Uterus (tissue), 4 donors: ENCODE measurements around the gene PDE6A. TPM values are rescaled to one million over a fixed set of nuclear protein-coding genes. Genes with fewer than 3 reads are reported as not detected.

Source experiments
- DNase-seq, 2 donors: peaks; one replicate each; pipeline ENCODE4 v3.0.0-alpha.2; 2019 to 2020
- H3K27ac ChIP-seq, 2 donors: fragments of 200-600 bp; sonication (generic); 1 replicate in 1 of 2; 2 replicates in 1 of 2; pipeline ENCODE4 v1.5.1; 2016 to 2018
- H3K27me3 ChIP-seq, 2 donors: fragments of 200-600 bp; sonication (generic); one replicate each; pipeline ENCODE4 v1.5.1; 2018 to 2019; ENCODE audit warnings: control low read depth in 1 of 2
- H3K36me3 ChIP-seq, 2 donors: fragments of 200-600 bp; sonication (generic); one replicate each; pipeline ENCODE4 v1.5.1; 2019; ENCODE audit warnings: control low read depth in 1 of 2
- H3K4me1 ChIP-seq, 2 donors: fragments of 200-600 bp; sonication (generic); one replicate each; pipeline ENCODE4 v1.5.1; 2018 to 2019; ENCODE audit warnings: control low read depth in 1 of 2
- H3K4me3 ChIP-seq, 2 donors: fragments of 200-600 bp; sonication (generic); 1 replicate in 1 of 2; 2 replicates in 1 of 2; pipeline ENCODE4 v1.5.1; 2018 to 2019; ENCODE audit warnings: mild to moderate bottlenecking in 1 of 2
- H3K9me3 ChIP-seq, 2 donors: fragments of 200-600 bp; sonication (generic); one replicate each; pipeline ENCODE4 v1.5.1; 2019; ENCODE audit warnings: control low read depth in 1 of 2
- CTCF ChIP-seq, 4 experiments: fragments of 200-600 bp in 2 of 4; fragments of 450-650 bp in 2 of 4; sonication (generic) in 2 of 4; IDR thresholded peaks; one replicate each; pipeline ENCODE4 v1.5.1; 2016 to 2019; ENCODE audit warnings: antibody characterized with exemption in 4 of 4, mild to moderate bottlenecking in 2 of 4, moderate library complexity in 1 of 4
- POLR2A ChIP-seq, 2 donors: fragments of 450-650 bp; IDR thresholded peaks; one replicate each; pipeline ENCODE4 v1.6.1; 2016; ENCODE audit warnings: antibody characterized with exemption in 2 of 2, mild to moderate bottlenecking in 1 of 2, moderate library complexity in 1 of 2
- intact Hi-C: fragments of 100-400 bp; cut with DNase I; formaldehyde crosslinking; loops from one replicate; pipeline ENCODE4 v1.15.1; 2023; ENCODE audit warnings: low total_unique reads
- total RNA-seq, 4 donors: library from RNA; depleted of rRNA in 3 of 4; stranded (reverse); fragments of >200 nt in 3 of 4; gene quantifications; one replicate each; pipeline versions ENCODE4 v1.1.0 to v1.2.4, GENCODE V29; 2014 to 2023
- donor health status: DM: yes; HTN: yes; CAD: no.

PDE6A gene
- total RNA-seq, 4 donors from 2014 or later = 0.07 TPM; not detected in 3

- Histone ChIP-seq H3K27ac (no peak overlapping the region), H3K4me1 (no peaks in the 10 kb centered on the region), H3K4me3 (no peak overlapping the region), H3K9me3 (no peaks in the 10 kb centered on the region), H3K27me3 (no peaks in the 10 kb centered on the region), H3K36me3 (no peaks in the 10 kb centered on the region)
- no peak for DNase-seq
- intact Hi-C loops = no loop called here
- TF ChIP-seq POLR2A (IDR thresholded peaks at IDR 0.05) (no peak), CTCF (IDR thresholded peaks at IDR 0.05) (no peak)
These were observed 28.1 kb downstream of the PDE6A start for GRCh38 chr5:149916334-149917072.

GRCh38 chr5:149915392-149916260, 29.0 kb downstream of the PDE6A start:
- intact Hi-C loops = no loop called here
- DNase-seq = no peak
- no peaks in the 10 kb centered on the region for H3K9me3 ChIP-seq
- no peaks in the 10 kb centered on the region for H3K36me3 ChIP-seq
- H3K4me3 ChIP-seq = no peak overlapping the region
- H3K27ac ChIP-seq = no peak overlapping the region
- no peak for TF ChIP-seq CTCF (IDR thresholded peaks at IDR 0.05)
- no peak for TF ChIP-seq POLR2A (IDR thresholded peaks at IDR 0.05)
- H3K27me3 ChIP-seq = no peaks in the 10 kb centered on the region
- no peaks in the 10 kb centered on the region for H3K4me1 ChIP-seq

GRCh38 chr5:149913436-149914419, 30.9 kb downstream of the PDE6A start:
- Histone ChIP-seq H3K4me3 (no peak overlapping the region), H3K27me3 (no peaks in the 10 kb centered on the region), H3K36me3 (no peaks in the 10 kb centered on the region), H3K9me3 (no peaks in the 10 kb centered on the region), H3K4me1 (no peaks in the 10 kb centered on the region), H3K27ac (no peak overlapping the region)
- intact Hi-C loops = no loop called here
- TF ChIP-seq POLR2A (IDR thresholded peaks at IDR 0.05) = no peak
- no peak for TF ChIP-seq CTCF (IDR thresholded peaks at IDR 0.05)
- DNase-seq = no peak

GRCh38 chr5:149912226-149912871, 32.2 kb downstream of the PDE6A start:
- intact Hi-C loops = no loop called here
- Histone ChIP-seq H3K9me3 (no peaks in the 10 kb centered on the region), H3K27me3 (no peaks in the 10 kb centered on the region), H3K27ac (no peak overlapping the region), H3K4me3 (no peak overlapping the region), H3K36me3 (no peaks in the 10 kb centered on the region), H3K4me1 (no peaks in the 10 kb centered on the region)
- TF ChIP-seq CTCF (IDR thresholded peaks at IDR 0.05) (no peak), POLR2A (IDR thresholded peaks at IDR 0.05) (no peak)
- DNase-seq = no peak
